NCI-H1048 (cell line): Measurements from ENCODE around the gene CNNM1.

Source experiments
- DNase-seq: peaks from one replicate; lab custom pipeline; 2025; lab: John Stamatoyannopoulos, UW

Gene CNNM1

DNA sequence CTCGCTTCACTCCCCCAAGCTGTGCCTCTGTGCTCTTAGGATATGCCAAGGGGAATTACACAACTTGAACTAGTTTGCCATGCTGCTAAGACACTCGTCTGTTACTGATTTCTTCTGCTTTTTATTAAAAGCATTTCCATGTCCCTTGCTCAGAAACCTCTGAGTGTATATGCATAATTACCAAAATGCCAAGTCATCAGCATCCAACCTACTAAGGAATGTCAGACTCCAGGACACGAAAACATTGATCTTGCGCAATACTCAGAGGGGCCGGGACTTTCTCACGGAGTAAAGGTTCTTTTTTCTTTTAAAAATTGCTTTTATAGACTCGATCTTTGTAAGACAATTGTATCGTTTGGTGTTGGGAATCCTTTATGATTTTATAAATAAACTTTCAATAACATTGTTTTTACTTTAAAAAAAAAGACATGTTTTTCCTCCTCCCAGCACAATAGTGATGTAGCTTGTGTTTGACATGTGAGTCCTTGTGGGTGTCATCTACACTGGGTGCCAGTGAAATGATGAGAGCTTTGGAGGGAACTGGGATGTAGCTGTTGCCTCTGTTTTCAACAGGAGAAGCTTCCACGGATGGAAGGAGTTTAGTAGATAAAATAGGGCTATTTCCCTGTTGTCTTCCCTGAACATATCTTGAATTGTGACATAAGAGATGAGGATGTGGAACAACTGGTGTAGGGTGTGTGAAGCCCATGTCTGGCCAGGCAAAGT, 43.6 kb downstream of the CNNM1 start:
- no peak for DNase-seq

DNA sequence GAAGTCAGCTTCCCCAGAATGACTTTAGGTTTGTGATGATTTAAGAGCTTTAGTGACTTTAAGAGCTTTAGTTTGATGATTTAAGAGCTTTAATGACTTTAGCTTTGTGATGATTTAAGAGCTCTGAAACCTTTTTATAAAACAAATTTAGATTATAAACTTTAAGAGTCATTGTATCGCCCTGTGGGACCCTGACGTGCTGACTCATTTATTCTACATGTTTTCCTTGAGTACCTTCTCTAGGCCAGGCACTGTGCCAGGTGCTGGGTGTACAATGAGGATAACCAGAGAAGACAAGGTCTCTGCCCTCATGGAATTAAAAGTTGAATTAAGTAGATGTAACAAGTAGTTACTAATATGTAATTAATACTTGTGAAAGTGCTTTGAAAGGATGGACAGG, 45.4 kb downstream of the CNNM1 start:
- no peak for DNase-seq

DNA sequence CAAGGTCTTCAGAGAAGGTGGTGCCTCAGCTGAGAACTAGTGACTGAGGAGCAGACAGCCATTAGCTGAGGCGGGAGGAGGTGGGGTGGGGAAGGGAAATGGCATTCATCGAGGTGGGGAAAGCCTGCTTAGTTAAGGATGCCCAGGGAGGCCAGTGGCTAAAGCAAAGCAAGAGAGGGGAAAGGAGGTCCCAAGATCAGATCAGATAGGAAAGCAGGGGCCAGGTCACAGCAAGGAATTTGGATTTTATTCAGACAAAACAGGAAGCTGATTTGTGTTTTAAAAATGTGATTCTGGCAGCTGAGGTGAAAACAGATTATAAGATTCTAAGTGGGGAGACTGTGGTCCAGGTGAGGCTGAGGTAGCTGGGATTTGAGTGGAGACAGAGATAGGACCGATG, 45.8 kb downstream of the CNNM1 start:
- DNase-seq, result no peak

DNA sequence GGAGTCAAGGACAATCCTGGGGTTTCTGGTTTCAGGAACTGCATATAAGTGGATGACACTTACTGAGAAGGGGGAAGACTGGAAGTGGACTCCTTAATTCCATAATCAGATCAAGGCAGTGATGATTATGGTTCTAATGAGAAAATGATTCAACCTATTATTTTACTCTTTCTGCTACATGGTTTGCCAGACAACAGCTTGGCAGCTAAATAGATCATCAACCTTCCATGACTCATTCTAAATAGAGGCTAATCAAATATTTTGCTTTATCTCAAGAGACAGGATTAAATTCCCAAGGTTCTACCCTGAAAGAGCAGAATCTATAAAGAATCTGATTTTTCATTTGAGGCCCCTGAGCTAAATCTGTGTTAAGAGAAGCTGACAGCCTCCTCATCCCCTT, 46.3 kb downstream of the CNNM1 start:
- no peak for DNase-seq

DNA sequence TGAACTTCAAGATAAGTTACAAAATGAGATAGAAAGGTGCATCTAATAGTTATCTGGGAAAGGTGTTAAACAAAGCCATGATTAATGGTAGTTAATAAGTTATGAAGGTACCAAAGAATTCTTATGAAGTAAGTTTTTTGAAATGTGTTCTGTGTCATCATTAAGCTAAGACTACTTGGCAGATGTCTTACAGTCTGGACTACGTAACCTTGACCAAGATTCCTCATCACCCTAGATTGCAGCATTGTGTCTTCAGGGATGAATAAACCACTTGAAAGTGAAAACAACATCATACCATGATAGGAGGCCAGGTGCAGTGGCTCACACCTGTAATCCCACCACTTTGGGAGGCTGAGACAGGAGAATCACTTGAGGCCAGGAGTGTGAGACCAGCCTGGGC, 53.0 kb downstream of the CNNM1 start:
- DNase-seq, result no peak

DNA sequence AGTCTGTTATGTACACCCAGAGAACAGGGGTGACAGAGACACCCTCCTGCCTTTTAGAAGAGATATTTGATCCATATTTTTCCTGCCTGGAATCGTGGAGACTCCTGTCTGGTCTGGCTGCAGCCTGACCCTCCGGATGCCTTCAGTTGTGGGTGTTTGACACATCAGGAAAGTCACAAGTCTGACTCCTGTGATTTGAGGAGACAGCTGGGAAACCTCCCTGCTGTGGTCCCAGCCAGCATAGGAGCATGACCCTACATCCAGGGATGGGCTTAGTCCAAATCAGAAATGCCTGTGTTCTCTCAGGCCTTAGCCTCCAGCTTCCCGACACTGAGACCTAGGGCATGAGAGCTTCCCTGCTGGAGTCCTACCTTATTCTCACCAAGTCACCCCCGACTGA, 57.9 kb downstream of the CNNM1 start:
- DNase-seq, result no peak

DNA sequence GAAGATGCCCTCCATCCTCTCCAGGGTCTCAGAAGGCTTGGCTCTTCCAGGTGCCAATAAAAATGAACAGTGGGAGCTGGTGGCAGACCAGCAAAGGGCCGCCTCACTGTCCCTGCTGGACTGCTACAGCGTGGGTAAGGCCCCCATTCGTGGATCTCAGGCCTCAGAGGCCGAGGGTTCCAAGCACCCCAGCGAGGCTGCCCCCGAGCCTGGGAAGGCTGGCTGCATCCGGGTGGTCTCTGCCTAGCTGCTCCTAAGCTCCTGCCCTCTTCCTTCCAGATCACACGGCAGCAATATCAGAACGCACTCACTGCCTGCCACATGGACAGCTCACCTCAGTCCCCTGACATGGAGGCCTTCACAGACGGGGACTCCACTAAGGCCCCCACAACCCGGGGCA, 58.4 kb downstream of the CNNM1 start:
- no peak for DNase-seq

DNA sequence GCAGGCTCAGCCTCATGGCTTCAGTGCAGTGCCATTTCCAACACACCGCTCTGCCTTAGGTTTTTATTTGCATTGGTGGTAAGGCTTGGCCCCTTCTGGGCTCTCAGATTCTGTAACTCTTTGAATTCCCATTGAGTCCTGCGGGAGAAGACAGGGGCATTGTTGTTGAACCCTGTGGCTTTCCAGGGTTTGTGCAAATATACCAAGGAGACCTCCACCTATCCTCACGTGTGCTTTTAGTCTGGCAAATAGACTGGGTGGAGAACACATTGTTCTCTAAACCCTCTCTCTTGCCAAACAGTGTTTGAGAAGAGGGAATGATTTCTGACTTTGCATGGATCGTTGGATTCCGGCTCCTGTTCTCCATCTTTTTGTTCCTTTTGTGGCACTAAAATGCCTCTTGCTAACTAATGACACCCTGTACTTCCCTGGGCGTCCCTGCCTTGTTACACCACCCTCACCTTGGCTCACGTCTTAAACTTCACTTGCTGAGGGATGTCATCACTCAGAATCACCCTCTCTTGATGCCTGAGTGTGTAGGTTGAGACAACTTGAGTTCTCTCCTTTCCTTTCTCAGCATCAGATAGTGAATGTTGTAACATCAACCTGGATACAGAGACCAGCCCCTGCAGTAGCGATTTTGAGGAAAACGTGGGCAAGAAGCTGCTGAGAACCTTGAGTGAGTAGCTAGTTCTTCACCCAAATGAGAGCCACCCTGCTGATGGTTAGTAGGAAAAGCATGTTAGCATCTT, 60.7 kb downstream of the CNNM1 start:
- DNase-seq, result no peak

DNA sequence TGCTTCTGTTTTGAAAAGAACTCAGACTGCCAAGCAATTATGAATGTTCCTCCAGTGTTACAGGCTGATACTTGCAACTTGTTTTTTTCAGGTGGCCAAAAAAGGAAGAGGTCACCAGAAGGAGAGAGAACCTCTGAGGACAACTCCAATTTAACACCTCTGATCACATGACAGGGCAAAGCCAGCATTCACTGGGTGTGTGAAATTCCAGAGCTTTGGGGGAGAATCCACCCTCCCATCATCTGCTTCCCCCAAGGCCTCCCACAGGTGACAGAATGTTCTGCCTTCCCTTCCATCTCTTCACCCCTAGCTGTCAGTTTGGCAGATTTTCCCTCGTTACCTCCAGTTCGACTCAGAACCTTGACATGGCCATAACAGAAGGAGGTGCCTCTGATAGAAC, 62.2 kb downstream of the CNNM1 start:
- no peak for DNase-seq

DNA sequence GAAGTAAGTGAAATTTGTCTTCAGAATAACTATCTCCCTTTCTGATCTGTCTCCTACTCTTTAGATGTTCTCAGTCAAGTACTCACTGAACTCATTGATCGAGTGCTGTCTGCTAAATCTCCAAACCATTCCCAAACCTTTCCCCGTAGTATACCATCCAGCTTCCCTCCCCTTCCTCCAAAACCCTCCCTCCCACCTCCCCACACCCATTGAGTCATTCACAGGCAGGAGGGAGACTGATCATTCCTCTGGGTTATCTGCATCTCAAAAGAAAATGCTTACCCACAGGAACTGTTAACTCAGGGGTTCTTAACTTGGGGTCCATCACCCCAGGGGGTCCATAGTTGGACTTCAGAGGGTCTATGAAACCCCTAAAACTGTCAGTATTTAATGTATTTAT, 63.9 kb downstream of the CNNM1 start:
- no peak for DNase-seq

DNA sequence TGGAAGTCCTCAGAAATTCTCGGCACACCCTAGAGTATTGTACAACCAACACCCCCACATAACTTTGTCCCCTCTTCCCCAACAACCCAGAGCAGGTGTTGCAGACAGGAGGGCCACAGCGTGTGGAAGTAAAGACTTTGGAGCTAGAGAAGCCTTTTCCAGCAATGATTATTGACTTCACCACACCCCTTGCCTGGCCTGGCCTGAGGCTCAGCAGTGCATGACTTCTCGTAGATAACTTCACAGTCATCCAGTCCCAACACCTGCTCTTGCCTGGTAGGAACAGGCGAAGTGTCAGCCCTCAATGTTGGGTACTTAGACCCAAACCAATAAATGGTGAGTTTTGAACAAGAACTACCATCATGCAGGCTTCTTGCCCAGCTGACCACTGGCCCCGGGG, 64.5 kb downstream of the CNNM1 start:
- DNase-seq, result no peak

DNA sequence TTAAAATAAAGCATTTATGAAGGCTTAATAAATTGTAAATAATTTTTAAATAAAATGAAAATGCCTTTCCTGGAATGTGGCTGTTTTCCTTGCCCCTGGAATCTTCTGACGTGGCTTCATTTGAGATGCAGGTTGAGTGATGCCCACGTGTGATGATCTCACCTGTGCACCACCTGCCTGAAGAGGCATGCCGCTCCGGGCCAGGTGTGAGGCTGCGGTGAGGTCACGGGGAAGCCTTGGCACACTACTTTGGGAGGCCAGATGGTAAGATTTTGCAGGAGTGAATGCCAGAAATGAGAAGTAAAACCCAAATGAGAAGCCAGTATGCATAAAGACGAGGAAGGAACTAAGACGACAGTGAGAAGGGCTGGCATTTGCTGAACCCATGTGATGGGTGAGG, 65.1 kb downstream of the CNNM1 start:
- DNase-seq, result no peak

DNA sequence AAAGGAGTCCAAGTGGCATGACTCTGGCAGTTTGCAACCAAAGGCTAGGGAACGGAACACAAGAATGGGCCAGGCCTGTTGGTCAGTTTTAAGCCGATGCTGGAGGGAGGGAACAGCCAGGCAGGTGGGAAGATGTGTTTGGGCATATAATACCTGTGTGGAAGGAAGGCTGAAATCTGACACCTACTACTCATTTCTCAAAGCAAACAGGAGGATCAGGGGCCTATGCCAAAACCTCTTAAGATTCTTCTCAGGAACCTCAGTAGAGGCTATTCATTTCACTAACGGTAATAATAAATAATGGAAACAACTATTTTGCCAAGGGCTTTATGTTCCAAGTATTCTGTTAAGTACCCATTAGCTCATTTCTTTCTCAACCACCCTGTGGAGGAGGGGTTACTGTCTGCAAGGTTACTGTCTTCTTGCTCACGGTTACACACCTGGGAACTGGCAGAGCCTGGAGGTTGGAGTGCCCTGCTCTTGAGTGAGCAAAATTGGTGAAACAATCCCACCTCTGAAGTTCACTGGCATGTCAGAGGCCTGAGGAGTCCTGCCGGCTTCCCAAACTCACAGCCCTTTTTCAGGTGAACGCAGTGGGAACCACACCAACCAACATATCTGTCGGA, 65.7 kb downstream of the CNNM1 start:
- DNase-seq, result no peak

DNA sequence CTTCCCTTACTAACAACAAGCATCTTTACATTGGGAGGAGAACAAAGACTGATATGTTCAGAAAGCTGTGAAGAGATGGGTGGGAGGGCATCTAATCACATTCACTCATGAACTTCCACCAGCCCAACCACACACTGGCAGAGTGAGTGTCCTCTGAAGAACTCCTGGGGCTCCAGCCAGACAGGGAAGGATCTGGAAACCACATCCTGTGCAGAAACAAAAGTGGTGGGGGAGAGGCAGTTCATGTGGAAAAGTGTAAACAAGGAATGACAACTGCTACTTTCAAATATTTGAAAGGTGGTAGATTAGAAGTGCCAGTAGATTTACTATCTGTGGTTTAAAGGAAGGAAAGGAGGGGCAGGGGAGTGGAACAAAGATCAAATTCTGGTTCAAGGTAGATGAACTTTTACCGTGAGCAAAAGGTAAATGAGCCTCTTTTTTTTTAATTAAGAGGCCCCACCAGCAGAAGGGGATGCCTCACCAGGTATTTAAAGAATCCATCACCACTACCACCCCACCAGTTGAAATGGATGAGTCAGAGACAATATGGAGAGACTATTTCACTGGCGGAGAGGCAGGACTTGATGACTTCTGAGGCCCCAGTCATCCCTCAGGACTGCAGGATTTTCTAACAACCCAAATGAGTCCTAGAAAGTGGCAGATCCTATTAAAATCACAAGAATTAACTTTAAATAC, 66.7 kb downstream of the CNNM1 start:
- no peak for DNase-seq

DNA sequence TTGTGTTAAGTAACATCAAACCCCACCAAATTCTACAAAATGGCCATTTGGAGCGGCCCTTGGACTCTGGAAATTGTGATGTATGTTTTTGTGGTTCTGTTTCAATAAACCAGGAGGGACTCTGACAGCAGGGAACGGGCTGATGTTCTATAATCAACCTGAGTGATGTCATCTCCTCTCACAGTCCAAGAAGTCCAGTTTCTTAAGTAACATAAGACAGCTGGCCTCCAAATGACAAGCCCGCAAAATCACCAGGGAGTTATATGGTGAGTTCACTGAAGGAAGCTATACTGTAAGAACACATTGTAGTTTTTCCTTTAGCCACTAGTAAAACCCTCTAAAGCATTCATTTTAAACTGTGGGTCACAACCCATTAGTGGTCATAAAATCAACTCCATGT, 67.3 kb downstream of the CNNM1 start:
- no peak for DNase-seq

DNA sequence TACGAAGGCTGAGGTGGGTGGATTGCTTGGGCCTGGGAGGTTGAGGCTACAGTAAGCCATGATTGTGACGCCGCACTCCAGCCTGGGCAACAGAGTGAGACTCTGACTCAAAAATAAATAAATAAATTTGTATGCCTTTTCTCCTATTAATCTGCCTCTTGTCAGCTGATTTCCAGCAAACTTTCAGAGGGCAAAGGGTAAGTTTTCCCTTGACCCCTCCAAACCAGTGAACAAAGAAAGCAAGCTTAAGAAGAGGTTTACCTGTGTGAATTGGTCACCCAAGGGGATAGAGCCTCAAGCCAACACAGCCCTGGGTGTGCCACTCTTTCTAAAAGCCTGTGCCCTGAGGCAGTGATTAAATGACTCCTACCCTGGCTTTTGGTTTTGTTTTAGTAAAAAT, 70.5 kb downstream of the CNNM1 start:
- no peak for DNase-seq

DNA sequence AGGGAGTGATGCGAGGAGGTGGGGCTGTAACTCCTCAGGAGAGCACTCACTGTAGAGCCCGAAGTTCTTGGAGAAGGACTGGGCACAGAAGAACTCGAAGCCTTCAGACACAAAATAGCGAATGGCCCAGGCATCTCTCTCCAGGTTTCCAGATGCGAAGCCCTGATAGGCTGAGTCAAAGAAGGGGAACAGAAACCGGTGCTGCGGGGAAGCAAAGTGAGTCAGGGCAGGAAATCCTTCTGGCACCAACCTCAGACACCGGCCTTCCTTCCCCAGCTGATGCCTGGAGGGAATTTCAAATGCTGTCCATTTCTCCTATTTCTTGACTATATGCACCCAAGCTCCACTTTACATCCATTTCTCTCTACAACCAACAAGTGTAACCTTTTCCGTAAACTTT, 74.5 kb downstream of the CNNM1 start:
- no peak for DNase-seq

DNA sequence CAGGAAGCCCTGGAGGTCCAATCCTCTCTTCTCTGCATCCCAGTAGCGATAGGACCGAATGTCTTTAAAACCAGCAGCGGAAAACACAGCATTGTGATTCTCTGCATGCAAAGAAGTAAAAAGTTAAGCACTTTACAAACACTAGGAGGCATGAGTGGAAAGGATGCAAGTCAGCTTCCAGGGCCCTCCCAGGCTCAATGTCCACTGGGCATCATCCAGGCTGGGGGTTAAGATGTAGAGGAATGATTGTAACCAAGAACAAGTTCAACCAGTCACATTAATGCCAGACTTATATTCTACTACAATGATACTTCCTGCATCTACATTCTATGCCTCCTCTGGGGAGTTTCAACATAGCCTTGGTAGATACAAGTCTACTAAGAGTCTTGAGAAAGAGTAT, 77.0 kb downstream of the CNNM1 start:
- no peak for DNase-seq

DNA sequence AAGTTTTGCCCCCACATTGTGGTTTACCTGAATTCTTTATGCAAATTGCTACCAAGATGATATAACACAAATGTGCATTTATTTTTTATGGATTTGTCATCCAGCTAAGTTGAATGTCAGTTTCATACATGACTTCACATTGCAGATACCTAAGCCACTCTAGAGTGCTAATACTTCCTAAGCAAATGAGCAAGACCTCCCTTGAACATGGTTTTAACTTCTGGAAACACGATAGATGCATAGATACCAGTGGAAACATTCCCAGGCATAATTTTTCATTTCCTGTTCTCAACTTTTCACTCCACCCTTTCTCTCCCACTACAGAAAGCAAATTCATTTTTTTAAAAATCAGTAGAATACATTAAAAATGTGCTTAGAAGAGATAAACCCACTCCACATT, 81.0 kb downstream of the CNNM1 start:
- no peak for DNase-seq

DNA sequence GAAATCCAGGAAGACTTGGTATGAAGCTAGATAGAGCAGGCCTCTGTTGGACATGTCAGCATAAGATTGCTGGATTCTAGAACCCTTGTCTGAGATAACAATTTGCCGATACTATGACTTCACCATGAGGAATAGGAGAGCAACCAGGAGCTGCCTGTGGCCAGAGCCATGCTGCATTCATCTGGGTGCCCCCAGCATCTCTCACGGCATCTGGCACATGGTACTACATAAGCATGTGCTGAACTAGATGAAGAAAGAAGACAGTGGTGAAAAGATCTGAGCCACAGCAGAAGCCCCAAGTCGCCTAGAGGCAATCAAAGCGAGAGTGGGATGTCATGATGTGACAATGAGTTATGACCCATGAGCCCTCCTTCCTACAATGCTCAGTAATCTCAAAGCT, 81.7 kb downstream of the CNNM1 start:
- no peak for DNase-seq

DNA sequence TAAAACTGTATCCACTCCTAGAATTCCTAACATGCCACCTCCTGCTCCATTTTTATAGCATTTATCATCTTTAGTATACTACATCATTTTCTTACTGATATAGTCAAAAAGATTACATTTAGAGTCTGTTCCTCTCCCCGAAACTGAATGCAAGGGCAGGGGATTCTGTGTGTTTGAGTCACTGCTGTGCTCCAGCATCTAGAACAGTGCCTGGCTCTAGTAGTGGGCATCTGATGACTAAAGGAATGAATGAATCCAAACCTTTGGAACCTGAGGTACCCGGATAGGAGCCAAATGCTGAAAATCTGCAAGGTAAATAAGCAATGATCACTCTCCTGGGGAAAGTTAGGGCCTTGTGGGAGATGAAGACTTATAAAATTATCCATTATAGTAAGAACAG, 82.4 kb downstream of the CNNM1 start:
- DNase-seq, result no peak

DNA sequence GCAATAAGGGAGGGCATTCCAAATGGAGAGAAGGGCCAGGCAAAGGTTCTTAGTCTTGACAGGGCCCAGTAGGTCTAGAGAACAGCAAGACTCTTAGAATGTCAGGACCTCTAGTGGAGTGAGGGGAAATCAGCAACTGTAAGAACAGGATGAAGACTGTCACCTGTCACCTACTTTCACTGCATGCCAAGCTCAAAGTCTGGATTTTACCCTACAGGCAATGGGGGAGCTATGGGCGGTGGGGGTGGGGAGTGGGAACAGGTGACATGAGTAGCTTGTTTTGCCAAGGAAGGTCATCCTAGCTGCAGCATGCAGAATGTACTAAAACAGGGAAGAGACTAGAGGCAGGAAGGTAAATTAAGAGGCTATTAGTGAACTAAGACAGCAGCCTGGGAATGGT, 82.9 kb downstream of the CNNM1 start:
- no peak for DNase-seq
